ENCODE data around the gene HCN4.

Gene HCN4

DNA sequence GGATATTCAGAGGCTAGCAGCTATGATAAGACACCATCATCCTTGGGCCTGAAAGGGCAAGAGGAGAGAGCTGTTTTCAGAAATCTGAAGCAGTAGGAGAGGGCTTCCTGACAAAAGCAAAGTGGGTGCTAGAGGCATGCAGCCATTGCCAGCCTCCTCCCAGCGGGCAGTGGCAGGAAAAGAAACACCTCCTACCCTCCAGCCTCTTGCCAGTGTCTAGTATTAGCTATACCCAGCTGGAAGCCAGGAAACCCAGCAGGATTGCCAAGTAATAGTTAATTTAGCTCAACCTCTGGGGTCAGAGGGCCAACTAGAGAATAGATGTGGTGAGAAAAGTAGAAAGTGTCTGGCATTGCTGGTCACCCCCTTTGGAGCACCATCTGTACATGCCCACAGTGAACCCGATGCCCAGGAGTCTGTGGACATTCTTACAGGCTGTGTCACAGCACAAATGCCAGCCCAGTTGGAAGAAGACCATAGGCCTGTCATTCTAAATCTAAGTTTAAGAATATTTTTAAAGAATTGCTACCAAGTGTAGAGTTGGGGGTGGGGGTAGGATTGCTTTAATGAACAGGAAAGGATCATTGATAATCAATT lies 85.3 kb downstream of the HCN4 start:
- TF ChIP-seq, protein P1, sequence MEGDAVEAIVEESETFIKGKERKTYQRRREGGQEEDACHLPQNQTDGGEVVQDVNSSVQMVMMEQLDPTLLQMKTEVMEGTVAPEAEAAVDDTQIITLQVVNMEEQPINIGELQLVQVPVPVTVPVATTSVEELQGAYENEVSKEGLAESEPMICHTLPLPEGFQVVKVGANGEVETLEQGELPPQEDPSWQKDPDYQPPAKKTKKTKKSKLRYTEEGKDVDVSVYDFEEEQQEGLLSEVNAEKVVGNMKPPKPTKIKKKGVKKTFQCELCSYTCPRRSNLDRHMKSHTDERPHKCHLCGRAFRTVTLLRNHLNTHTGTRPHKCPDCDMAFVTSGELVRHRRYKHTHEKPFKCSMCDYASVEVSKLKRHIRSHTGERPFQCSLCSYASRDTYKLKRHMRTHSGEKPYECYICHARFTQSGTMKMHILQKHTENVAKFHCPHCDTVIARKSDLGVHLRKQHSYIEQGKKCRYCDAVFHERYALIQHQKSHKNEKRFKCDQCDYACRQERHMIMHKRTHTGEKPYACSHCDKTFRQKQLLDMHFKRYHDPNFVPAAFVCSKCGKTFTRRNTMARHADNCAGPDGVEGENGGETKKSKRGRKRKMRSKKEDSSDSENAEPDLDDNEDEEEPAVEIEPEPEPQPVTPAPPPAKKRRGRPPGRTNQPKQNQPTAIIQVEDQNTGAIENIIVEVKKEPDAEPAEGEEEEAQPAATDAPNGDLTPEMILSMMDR (conservative IDR thresholded peaks at IDR 0.05) = no peak
- no peak overlapping the region for H3K27ac ChIP-seq

DNA sequence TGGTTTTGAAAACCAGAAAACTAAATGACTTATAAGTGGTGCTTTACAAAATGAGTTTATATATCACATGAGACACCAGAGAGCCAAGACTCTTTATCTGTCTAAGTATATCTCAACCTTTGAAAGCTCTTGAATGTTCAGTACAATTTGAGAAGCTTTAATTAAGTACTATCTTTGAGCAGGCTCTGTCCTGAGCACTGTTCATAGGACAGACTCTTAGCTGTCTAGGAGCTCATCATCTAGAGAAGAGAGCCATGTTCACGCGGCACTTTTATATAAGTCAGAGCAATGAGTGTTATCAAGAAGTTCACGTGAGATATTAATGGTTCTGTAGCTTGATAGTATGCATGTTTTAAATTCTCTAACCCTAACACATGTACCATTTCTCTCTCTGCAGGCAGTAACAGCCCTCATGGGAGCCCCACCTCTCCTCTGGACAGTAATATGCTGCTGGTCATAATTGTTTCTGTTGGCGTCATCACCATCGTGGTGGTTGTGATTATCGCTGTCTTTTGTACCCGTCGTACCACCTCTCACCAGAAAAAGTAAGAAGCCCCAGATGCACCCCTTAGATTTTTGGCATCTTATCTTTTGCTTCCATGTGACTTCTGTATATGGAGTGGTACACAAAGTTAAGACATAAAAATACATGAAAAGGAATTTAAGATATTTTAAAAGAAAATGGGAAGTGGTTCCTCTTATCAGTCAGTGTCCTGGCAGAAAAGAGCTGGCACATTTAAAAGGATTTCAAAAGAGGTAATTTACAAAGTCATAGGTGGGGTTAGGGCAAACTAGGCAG lies 86.0 kb downstream of the HCN4 start:
- H3K27ac ChIP-seq = no peak overlapping the region
- TF ChIP-seq, protein P1 (conservative IDR thresholded peaks at IDR 0.05) = no peak

DNA sequence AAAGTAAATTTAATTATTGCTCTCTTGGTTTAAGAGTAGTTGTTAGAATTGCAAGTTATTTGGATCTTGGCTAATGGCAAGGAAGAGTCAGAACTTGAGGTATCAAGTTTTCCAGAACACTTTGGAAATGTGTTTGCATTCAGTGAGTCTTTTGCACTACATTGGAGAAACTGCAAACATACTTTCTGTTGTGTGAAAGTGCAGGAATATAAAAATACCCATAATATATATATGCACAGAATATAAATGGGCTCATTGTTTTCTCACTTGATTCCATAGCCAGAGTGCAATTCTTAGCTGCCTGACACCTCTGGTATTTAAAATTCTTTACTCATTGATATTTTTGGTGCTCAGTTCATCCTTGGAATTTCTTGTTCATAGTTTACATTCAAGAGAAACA lies 92.9 kb downstream of the HCN4 start:
- TF ChIP-seq, protein P1 (conservative IDR thresholded peaks at IDR 0.05) = no peak
- no peak overlapping the region for H3K27ac ChIP-seq

DNA sequence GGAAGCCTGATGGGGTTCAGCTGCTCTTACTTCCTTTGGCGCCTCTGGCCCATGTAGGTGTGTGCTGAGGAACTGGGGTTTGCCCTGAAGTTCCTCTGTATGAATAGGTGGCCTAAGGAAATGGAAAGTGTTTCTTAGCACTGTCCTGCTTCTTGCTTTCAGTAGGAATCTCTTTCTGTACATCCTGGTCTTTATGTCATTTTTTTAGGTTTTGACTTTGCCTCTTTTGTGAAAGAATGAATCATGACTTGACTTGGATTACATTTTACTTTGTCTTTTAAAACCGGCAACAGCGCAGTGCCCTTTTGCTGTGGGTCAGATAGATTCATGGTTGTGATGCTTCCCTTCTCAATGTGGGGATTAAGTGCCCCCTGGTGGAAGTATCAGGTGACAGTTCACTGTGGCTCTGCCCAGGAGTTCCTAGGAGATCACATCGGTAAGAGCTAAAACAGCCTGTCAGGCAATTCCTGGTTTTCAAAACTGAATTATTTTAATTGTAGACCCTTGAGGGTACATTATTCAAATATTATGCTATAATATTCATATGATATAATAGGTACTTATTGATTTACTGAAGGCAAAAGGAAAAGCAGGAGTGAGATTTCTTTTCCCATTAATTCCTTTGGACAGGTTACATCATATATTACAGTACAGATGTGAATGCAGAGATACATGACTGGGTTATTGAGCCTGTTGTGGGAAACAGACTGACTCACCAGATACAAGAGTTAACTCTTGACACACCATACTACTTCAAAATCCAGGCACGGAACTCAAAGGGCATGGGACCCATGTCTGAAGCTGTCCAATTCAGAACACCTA lies 95.4 kb downstream of the HCN4 start:
- TF ChIP-seq, protein P1 (conservative IDR thresholded peaks at IDR 0.05) = peak; percentile 98
- H3K27ac ChIP-seq = no peak overlapping the region

DNA sequence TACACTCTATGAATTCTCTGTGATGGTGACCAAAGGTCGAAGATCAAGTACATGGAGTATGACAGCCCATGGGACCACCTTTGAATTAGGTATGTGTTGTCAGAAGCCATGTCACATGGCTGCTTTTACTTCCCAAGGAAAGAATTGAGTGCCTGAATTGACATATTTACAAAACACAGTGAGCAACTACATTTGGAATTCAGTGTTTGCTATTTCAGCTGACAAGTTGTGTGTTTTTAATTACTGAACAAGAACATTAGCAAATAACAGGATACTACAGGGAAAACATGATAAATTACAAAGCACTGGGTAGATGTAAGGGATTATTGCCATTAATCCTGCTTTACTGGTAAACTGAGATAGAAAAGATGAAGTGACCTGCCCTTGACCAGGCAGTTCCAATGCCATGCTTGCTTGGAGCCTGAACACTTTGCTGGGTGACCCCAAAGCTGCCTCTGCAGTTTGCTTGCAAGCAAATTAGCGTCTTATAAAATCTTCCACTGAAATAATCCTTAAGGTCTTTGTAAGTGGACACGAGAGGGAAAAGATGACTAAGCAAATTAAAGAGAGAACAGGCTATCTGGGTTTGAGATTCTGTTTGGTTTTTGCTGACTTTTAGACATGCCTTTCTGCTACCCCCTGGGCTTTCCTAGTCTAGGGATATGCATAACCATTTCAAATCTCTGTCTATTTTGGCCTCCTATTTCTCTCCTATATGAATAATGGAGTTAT lies 98.2 kb downstream of the HCN4 start:
- TF ChIP-seq, protein P1 (conservative IDR thresholded peaks at IDR 0.05) = no peak
- no peak overlapping the region for H3K27ac ChIP-seq
